IMR-90 (cell line): ENCODE measurements around the gene PEF1. TPM values are rescaled to one million over a fixed set of nuclear protein-coding genes. Genes with fewer than 3 reads are reported as not detected.
A peak's percentile ranks its signal among the peaks of the same experiment; 100 is the strongest.

Experiments used
- ATAC-seq: fragments of 200-7000 bp; cut with Tn5 transposase; 2 replicates; pipeline ENCODE4 v1.9.1; 2020; ENCODE audit warnings: low read depth, mild to moderate bottlenecking, moderate library complexity
- BruUV-seq: library from RNA; stranded (reverse); fragments of 400-500 nt; replicated peaks from 2 replicates; lab custom pipeline; 2021; lab: Mats Ljungman, UMichigan
- CTCF ChIA-PET: fragments of 300-600 bp; formaldehyde crosslinking; extraction: SDS; loops from one replicate; lab custom pipeline; 2021; ENCODE audit warnings: antibody characterized with exemption; lab: Yijun Ruan, JAX
- POLR2A ChIA-PET: fragments of 300-600 bp; sonication (Branson Sonifier 250); formaldehyde crosslinking; loops from one replicate; lab custom pipeline; 2022; ENCODE audit warnings: antibody characterized with exemption; ENCODE audit not compliant: unreplicated experiment; lab: Charles Lee
- DNase-seq: peaks from one replicate; pipeline ENCODE4 v3.0.0; 2013
- H2AFZ ChIP-seq: replicated peaks from 2 replicates; pipeline ENCODE3; 2013; ENCODE audit warnings: low read length, mild to moderate bottlenecking; ENCODE audit not compliant: poor library complexity
- H2AK5ac ChIP-seq: 2 replicates; pipeline ENCODE4 v1.6.1; 2013; ENCODE audit warnings: low read depth, low read length, inconsistent platforms
- H2AK9ac ChIP-seq: replicated peaks from 2 replicates; pipeline ENCODE3; 2013; ENCODE audit warnings: mild to moderate bottlenecking, low read depth, low read length, moderate library complexity; ENCODE audit not compliant: poor library complexity
- H2BK120ac ChIP-seq: 2 replicates; pipeline ENCODE4 v1.6.1; 2013; ENCODE audit warnings: low read depth, low read length, inconsistent platforms
- H2BK15ac ChIP-seq: 3 replicates; pipeline ENCODE4 v1.6.1; 2013; ENCODE audit warnings: low read depth, low read length, inconsistent platforms
- H2BK20ac ChIP-seq: 2 replicates; pipeline ENCODE4 v1.6.1; 2013; ENCODE audit warnings: low read depth, mild to moderate bottlenecking, inconsistent platforms, low read length, moderate library complexity
- H2BK5ac ChIP-seq: 2 replicates; pipeline ENCODE4 v1.6.1; 2013; ENCODE audit warnings: mild to moderate bottlenecking, low read depth, low read length, inconsistent platforms; ENCODE audit not compliant: poor library complexity, severe bottlenecking
- H3K14ac ChIP-seq: replicated peaks from 2 replicates; pipeline ENCODE4 v1.6.1; 2013; ENCODE audit warnings: low read depth, low read length, inconsistent platforms
- H3K18ac ChIP-seq: 2 replicates; pipeline ENCODE4 v1.6.1; 2013; ENCODE audit warnings: low read depth, low read length, control low read depth
- H3K23ac ChIP-seq: 2 replicates; pipeline ENCODE4 v1.6.1; 2013; ENCODE audit warnings: low read depth, low read length, inconsistent platforms
- H3K27ac ChIP-seq: 2 replicates; pipeline ENCODE4 v1.5.1; 2013; ENCODE audit warnings: mild to moderate bottlenecking, control low read depth, low read length; ENCODE audit not compliant: insufficient read depth
- H3K27me3 ChIP-seq: 2 replicates; pipeline ENCODE4 v1.6.1; 2013; ENCODE audit warnings: low read length; ENCODE audit not compliant: control insufficient read depth, insufficient read depth
- H3K36me3 ChIP-seq: 2 replicates; pipeline ENCODE4 v1.6.1; 2013; ENCODE audit warnings: low read length, mixed read lengths; ENCODE audit not compliant: control insufficient read depth, insufficient read depth
- H3K4ac ChIP-seq: 2 replicates; pipeline ENCODE4 v1.6.1; 2013; ENCODE audit warnings: low read depth, low read length, inconsistent platforms
- H3K4me1 ChIP-seq: 2 replicates; pipeline ENCODE4 v1.6.1; 2013; ENCODE audit warnings: low read length, mixed read lengths; ENCODE audit not compliant: control insufficient read depth, insufficient read depth
- H3K4me2 ChIP-seq: 2 replicates; pipeline ENCODE4 v1.6.1; 2013; ENCODE audit warnings: low read depth, mild to moderate bottlenecking, control low read depth, low read length, moderate library complexity
- H3K4me3 ChIP-seq: 2 replicates; pipeline ENCODE4 v1.5.1; 2013; ENCODE audit warnings: low read depth, mild to moderate bottlenecking, control low read depth, low read length, moderate library complexity; ENCODE audit not compliant: insufficient read depth
- H3K56ac ChIP-seq: 2 replicates; pipeline ENCODE4 v1.6.1; 2013; ENCODE audit warnings: low read length, inconsistent platforms; ENCODE audit not compliant: insufficient read depth; ENCODE audit errors: extremely low read depth
- H3K79me1 ChIP-seq, 2 experiments: 2 replicates each; pipeline ENCODE4 v1.6.1; 2013; ENCODE audit warnings: low read length in 2 of 2, inconsistent platforms in 1 of 2, low read depth in 1 of 2
- H3K9ac ChIP-seq: 2 replicates; pipeline ENCODE4 v1.6.1; 2013; ENCODE audit warnings: low read depth, low read length, control low read depth
- H3K9me1 ChIP-seq: 2 replicates; pipeline ENCODE4 v1.6.1; 2013; ENCODE audit warnings: low read length, inconsistent platforms; ENCODE audit not compliant: insufficient read depth
- H3K9me3 ChIP-seq: 2 replicates; pipeline ENCODE4 v1.6.1; 2013; ENCODE audit warnings: low read length; ENCODE audit not compliant: control insufficient read depth, insufficient read depth
- H4K20me1 ChIP-seq: 2 replicates; pipeline ENCODE4 v1.6.1; 2013; ENCODE audit warnings: low read length, inconsistent platforms; ENCODE audit not compliant: insufficient read depth
- H4K5ac ChIP-seq: 2 replicates; pipeline ENCODE4 v1.6.1; 2013; ENCODE audit warnings: mild to moderate bottlenecking, low read depth, low read length, control low read depth
- H4K8ac ChIP-seq, 2 experiments: 2 replicates each; pipeline ENCODE4 v1.6.1; 2013; ENCODE audit warnings: low read depth in 2 of 2, low read length in 2 of 2, control low read depth in 1 of 2, inconsistent platforms in 1 of 2
- H4K91ac ChIP-seq: 2 replicates; pipeline ENCODE4 v1.6.1; 2013; ENCODE audit warnings: low read depth, low read length, inconsistent platforms; ENCODE audit not compliant: insufficient read depth
- BHLHE40 ChIP-seq: fragments of 150-350 bp; IDR thresholded peaks from 2 replicates; pipeline ENCODE4 v1.6.1; 2016; ENCODE audit warnings: mild to moderate bottlenecking, low read depth, low read length
- CHD1 ChIP-seq: IDR thresholded peaks from 2 replicates; pipeline ENCODE4 v1.6.1; 2012; ENCODE audit warnings: low read depth, low read length, improper control_type of control experiment
- FOS ChIP-seq: fragments of 150-350 bp; IDR thresholded peaks from 2 replicates; pipeline ENCODE4 v1.6.1; 2016; ENCODE audit warnings: low read depth, low read length
- MAFK ChIP-seq: IDR thresholded peaks from 2 replicates; pipeline ENCODE4 v1.6.1; 2012; ENCODE audit warnings: low read depth, low read length, improper control_type of control experiment
- MXI1 ChIP-seq: IDR thresholded peaks from 2 replicates; pipeline ENCODE4 v1.6.1; 2012; ENCODE audit warnings: low read depth, mild to moderate bottlenecking, low read length, moderate library complexity, borderline replicate concordance
- POLR2A ChIP-seq: IDR thresholded peaks from 2 replicates; pipeline ENCODE4 v1.6.1; 2012; ENCODE audit warnings: mild to moderate bottlenecking, low read depth, low read length
- RAD21 ChIP-seq: IDR thresholded peaks from 2 replicates; pipeline ENCODE4 v1.6.1; 2012; ENCODE audit warnings: low read length, improper control_type of control experiment
- RCOR1 ChIP-seq: IDR thresholded peaks from 2 replicates; pipeline ENCODE4 v1.6.1; 2012; ENCODE audit warnings: mild to moderate bottlenecking, low read length, improper control_type of control experiment; ENCODE audit not compliant: insufficient replicate concordance
- RFX5 ChIP-seq: IDR thresholded peaks from 2 replicates; pipeline ENCODE4 v1.8.0; 2012; ENCODE audit warnings: low read depth, mild to moderate bottlenecking, low read length, moderate library complexity
- SMC3 ChIP-seq: fragments of 150-350 bp; IDR thresholded peaks from 2 replicates; pipeline ENCODE4 v1.6.1; 2016; ENCODE audit warnings: low read depth, mild to moderate bottlenecking, antibody characterized with exemption, low read length, moderate library complexity
- WGBS, 2 experiments: methylation state at CpG; one replicate each; pipeline versions ENCODE4 v1.1.5 to v1.1.7; 2013; ENCODE audit warnings: missing lambda C conversion rate in 2 of 2; ENCODE audit not compliant: insufficient read length in 1 of 2; ENCODE audit errors: extremely low coverage in 2 of 2; 5-methylcytosine and 5-hydroxymethylcytosine counted together
- dilution Hi-C: fragments of 300-500 bp; cut with HindIII; formaldehyde crosslinking; loops from one replicate; pipeline ENCODE4 v1.14.3; 2018; ENCODE audit warnings: low sequenced_read_pairs; ENCODE audit not compliant: unreplicated experiment
- in situ Hi-C: fragments of 300-500 bp; cut with MboI; formaldehyde crosslinking; loops from 3 replicates; pipeline ENCODE4 v1.14.3; 2019; ENCODE audit warnings: low sequenced_read_pairs, inconsistent platforms, mixed read lengths
- intact Hi-C: fragments of 100-400 bp; cut with micrococcal nuclease; formaldehyde crosslinking; loops from 2 replicates; pipeline ENCODE4 v1.10.0; 2022
- polyA plus RNA-seq, 3 experiments: library from polyadenylated mRNA; depleted of rRNA; stranded (reverse); fragments of >200 nt; gene quantifications; 2 replicates each; pipeline ENCODE4 v1.2.3, GENCODE V29; 2012; ENCODE audit warnings: low replicate concordance in 1 of 3
- total RNA-seq: library from RNA; depleted of rRNA; stranded (reverse); fragments of >200 nt; gene quantifications from 2 replicates; pipeline ENCODE4 v1.2.3, GENCODE V29; 2012
- TF ChIP-seq, protein P1 (sequence below): fragments of 150-350 bp; IDR thresholded peaks from 2 replicates; pipeline ENCODE4 v1.6.1; 2016; ENCODE audit warnings: low read depth, mild to moderate bottlenecking, low read length, moderate library complexity, borderline replicate concordance
- TF ChIP-seq, protein P2 (sequence below): fragments of 150-350 bp; IDR thresholded peaks from 2 replicates; pipeline ENCODE4 v1.6.1; 2017; ENCODE audit warnings: mild to moderate bottlenecking, antibody characterized with exemption, low read length, low read depth
- TF ChIP-seq, protein P3 (sequence below): conservative IDR thresholded peaks from 2 replicates; pipeline ENCODE4 v1.5.1; 2012; ENCODE audit warnings: mild to moderate bottlenecking, low read depth, low read length, improper control_type of control experiment

The PEF1 gene
- total and polyA plus RNA-seq, 2 of the 4 experiments (the other 2 are of a cell fraction) = 84.2 to 104 TPM

DNA sequence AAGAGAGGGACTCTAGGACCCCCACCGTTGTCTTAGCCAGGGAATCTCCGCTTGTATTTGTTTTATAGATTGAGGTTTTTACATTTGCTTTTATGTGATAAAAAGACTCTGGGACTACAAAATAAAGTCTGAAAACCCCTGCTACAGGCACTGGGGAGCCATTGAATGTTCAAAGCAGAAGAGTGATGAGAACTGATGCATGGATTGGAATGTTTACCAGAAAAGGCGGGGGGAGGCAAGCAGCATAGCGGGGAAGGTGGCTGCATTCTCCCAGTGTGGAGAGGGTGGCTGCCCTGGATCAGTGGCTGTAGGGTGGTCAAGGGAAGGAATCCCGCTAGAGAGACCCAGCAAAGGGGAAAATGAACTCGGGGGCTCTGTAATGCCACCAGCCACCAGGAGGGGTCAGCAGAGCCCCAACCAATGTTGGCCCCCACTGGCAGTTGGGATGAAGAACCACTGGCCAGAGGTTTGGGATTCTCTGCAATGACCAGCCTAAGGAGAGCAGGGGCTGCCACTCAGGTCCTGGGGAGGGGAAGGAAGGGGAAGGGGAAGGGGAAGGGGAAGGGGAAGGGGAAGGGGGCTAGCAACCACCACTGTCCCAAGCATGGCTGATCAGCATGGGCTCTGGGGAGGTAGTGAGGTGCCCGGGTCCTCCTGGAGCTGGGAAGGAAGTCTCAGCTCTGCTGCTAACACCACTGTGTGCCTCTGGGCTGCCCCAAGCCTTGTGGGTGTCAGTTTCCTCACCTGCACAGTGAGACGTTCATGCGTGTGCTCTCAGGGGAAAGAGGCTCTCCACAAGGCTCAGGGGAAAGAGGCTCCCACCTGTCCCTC lies 19.2 kb upstream of the PEF1 start:
- no peaks in the 10 kb centered on the region for H3K9me3 ChIP-seq
- H2BK5ac ChIP-seq = no peak overlapping the region
- H3K56ac ChIP-seq = no peak overlapping the region
- H2BK120ac ChIP-seq = no peak overlapping the region
- peaks cover 3% of the 10 kb centered on the region for H3K4me1 ChIP-seq
- BruUV-seq = TSS peak; percentile 71
- ChIA-PET CTCF (interaction anchor here (0.6 to 1.4 kb wide), 6 partner anchors 15 to 255 kb away, joined by 3 to 5 read pairs (median 3); no protein-coding TSS in a partner anchor), POLR2A (no interaction called here)
- peaks cover 0 to 3% of the 10 kb centered on the region in 2 experiments; a peak in 2 of 4 replicates for H3K79me1 ChIP-seq
- no peak overlapping the region; the same call in 1 of the 2 replicates for H2AK5ac ChIP-seq
- no peak overlapping the region for H3K18ac ChIP-seq
- no peak overlapping the region for H4K5ac ChIP-seq
- 52% methylated on average over 7 of the region's 9 CpGs; no CpG with 5 or more reads in 1 of the 2 experiments for WGBS, 2 experiments
- H3K36me3 ChIP-seq = peaks cover 71% of the 10 kb centered on the region; the same call in 1 of the 2 replicates
- H3K14ac ChIP-seq = no peak overlapping the region
- no peaks in the 10 kb centered on the region for H4K20me1 ChIP-seq
- no peak overlapping the region for H3K23ac ChIP-seq
- peak; percentile 84 for ATAC-seq
- H4K91ac ChIP-seq = peak overlapping the region; percentile 58
- intact Hi-C loops (loop anchor here (1.0 to 5.0 kb wide), 4 partner anchors 51 to 298 kb away; no protein-coding TSS in a partner anchor), in situ Hi-C loops (loop anchor here (5.0 to 10.0 kb wide), 3 partner anchors 81 to 298 kb away; no protein-coding TSS in a partner anchor), dilution Hi-C loops (no loop called here)
- H2BK15ac ChIP-seq = no peak overlapping the region
- no peak overlapping the region for H3K27ac ChIP-seq
- H3K27me3 ChIP-seq = no peaks in the 10 kb centered on the region
- H3K4ac ChIP-seq = peak overlapping the region; percentile 21; the same call in 1 of the 2 replicates
- no peak overlapping the region for H4K8ac ChIP-seq
- H3K4me3 ChIP-seq = no peak overlapping the region
- H2BK20ac ChIP-seq = no peak overlapping the region
- peak; percentile 22 for DNase-seq
- H3K4me2 ChIP-seq = no peak overlapping the region
- peak overlapping the region; percentile 62 for H2AK9ac ChIP-seq
- H3K9me1 ChIP-seq = no peaks in the 10 kb centered on the region
- peak overlapping the region; percentile 74 for H2AFZ ChIP-seq
- H3K9ac ChIP-seq = no peak overlapping the region
- TF ChIP-seq, protein P1, sequence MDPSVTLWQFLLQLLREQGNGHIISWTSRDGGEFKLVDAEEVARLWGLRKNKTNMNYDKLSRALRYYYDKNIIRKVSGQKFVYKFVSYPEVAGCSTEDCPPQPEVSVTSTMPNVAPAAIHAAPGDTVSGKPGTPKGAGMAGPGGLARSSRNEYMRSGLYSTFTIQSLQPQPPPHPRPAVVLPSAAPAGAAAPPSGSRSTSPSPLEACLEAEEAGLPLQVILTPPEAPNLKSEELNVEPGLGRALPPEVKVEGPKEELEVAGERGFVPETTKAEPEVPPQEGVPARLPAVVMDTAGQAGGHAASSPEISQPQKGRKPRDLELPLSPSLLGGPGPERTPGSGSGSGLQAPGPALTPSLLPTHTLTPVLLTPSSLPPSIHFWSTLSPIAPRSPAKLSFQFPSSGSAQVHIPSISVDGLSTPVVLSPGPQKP = no peak
- TF ChIP-seq RFX5 = no peak
- TF ChIP-seq SMC3 = peak; percentile 97
- no peak for TF ChIP-seq BHLHE40
- TF ChIP-seq, protein P2, sequence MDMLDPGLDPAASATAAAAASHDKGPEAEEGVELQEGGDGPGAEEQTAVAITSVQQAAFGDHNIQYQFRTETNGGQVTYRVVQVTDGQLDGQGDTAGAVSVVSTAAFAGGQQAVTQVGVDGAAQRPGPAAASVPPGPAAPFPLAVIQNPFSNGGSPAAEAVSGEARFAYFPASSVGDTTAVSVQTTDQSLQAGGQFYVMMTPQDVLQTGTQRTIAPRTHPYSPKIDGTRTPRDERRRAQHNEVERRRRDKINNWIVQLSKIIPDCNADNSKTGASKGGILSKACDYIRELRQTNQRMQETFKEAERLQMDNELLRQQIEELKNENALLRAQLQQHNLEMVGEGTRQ = no peak
- no peak for TF ChIP-seq MAFK
- TF ChIP-seq, protein P3, sequence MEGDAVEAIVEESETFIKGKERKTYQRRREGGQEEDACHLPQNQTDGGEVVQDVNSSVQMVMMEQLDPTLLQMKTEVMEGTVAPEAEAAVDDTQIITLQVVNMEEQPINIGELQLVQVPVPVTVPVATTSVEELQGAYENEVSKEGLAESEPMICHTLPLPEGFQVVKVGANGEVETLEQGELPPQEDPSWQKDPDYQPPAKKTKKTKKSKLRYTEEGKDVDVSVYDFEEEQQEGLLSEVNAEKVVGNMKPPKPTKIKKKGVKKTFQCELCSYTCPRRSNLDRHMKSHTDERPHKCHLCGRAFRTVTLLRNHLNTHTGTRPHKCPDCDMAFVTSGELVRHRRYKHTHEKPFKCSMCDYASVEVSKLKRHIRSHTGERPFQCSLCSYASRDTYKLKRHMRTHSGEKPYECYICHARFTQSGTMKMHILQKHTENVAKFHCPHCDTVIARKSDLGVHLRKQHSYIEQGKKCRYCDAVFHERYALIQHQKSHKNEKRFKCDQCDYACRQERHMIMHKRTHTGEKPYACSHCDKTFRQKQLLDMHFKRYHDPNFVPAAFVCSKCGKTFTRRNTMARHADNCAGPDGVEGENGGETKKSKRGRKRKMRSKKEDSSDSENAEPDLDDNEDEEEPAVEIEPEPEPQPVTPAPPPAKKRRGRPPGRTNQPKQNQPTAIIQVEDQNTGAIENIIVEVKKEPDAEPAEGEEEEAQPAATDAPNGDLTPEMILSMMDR = peak; percentile 95
- TF ChIP-seq RCOR1 = no peak
- no peak for TF ChIP-seq FOS
- peak; percentile 21; the same call in 1 of the 2 replicates for TF ChIP-seq POLR2A
- no peak for TF ChIP-seq CHD1
- no peak for TF ChIP-seq MXI1
- TF ChIP-seq RAD21 = peak; percentile 96
